SK-N-MC (cell line): ENCODE results near the gene DENND4C.

ENCODE experiments used
- DNase-seq: peaks from one replicate; pipeline ENCODE4 v3.0.0-alpha.2; 2011; ENCODE audit warnings: low read depth, low spot score
- H3K27ac ChIP-seq: fragments of 200-600 bp; sonication (generic); 2 replicates; pipeline ENCODE4 v1.5.1; 2016; ENCODE audit warnings: mixed run types
- H3K36me3 ChIP-seq: fragments of 200-600 bp; sonication (generic); 2 replicates; pipeline ENCODE4 v1.6.1; 2017; ENCODE audit warnings: antibody characterized with exemption, low read length, mixed read lengths; ENCODE audit not compliant: insufficient read depth
- H3K4me3 ChIP-seq: fragments of 200-600 bp; sonication (generic); 2 replicates; pipeline ENCODE4 v1.5.1; 2016
- H3K9ac ChIP-seq: fragments of 200-600 bp; sonication (generic); 2 replicates; pipeline ENCODE4 v1.8.0; 2017; ENCODE audit warnings: mixed run types, mixed read lengths; ENCODE audit not compliant: insufficient read length
- H3K9me3 ChIP-seq: fragments of 200-600 bp; sonication (generic); 2 replicates; pipeline ENCODE4 v1.6.1; 2017; ENCODE audit warnings: low read depth, mild to moderate bottlenecking, antibody characterized with exemption, low read length, moderate library complexity, mixed read lengths
- EZH2 ChIP-seq: fragments of 200-600 bp; sonication (generic); IDR thresholded peaks from one replicate; pipeline ENCODE4 v1.6.1; 2017; ENCODE audit warnings: antibody characterized with exemption
- FOXP2 ChIP-seq: optimal IDR thresholded peaks from 2 replicates; pipeline ENCODE3; 2011; ENCODE audit warnings: mild to moderate bottlenecking, moderate library complexity; ENCODE audit not compliant: insufficient read depth; ENCODE audit errors: extremely low read length, control extremely low read depth
- POLR2AphosphoS5 ChIP-seq: IDR thresholded peaks from 2 replicates; pipeline ENCODE4 v1.6.1; 2012; ENCODE audit warnings: mild to moderate bottlenecking, low read depth, low read length, borderline replicate concordance

Gene DENND4C

DNA sequence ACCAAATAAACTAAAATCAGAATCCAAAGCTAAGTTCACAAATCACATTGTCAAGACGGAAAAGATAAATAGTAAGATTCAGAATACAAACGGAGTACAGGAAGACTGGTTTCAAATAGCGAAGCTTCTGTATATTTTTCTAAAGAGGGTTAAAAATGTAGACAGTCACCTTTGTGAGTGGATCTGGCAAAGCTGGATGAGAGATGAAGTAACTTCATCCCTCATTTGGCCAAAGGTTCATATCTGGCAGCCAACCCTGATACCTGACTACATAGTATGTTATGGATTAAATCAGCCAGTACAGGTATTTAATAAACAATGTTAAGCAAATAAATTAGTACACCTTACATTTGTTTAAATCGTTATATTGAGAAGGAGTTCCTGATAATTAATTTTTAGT lies 21.3 kb upstream of the DENND4C start:
- no peak overlapping the region for H3K4me3 ChIP-seq
- TF ChIP-seq FOXP2, result no peak
- no peak for TF ChIP-seq POLR2AphosphoS5
- TF ChIP-seq EZH2, result no peak
- no peak overlapping the region for H3K27ac ChIP-seq
- no peak for DNase-seq
- no peaks in the 10 kb centered on the region for H3K36me3 ChIP-seq
- no peaks in the 10 kb centered on the region for H3K9me3 ChIP-seq
- no peak overlapping the region for H3K9ac ChIP-seq

- Histone ChIP-seq H3K27ac (no peak overlapping the region), H3K4me3 (no peak overlapping the region), H3K9ac (no peak overlapping the region), H3K9me3 (no peaks in the 10 kb centered on the region), H3K36me3 (no peaks in the 10 kb centered on the region)
- TF ChIP-seq FOXP2 (no peak), POLR2AphosphoS5 (no peak), EZH2 (no peak)
- DNase-seq, result no peak
Measured at GRCh38 chr9:19213823-19214222, 16.7 kb upstream of the DENND4C start.

GRCh38 chr9:19216466-19216865 lies 14.0 kb upstream of the DENND4C start:
- H3K9me3 ChIP-seq, result no peaks in the 10 kb centered on the region
- H3K36me3 ChIP-seq, result no peaks in the 10 kb centered on the region
- H3K27ac ChIP-seq, result no peak overlapping the region
- H3K4me3 ChIP-seq, result no peak overlapping the region
- H3K9ac ChIP-seq, result no peak overlapping the region
- DNase-seq, result no peak
- TF ChIP-seq FOXP2 (no peak), EZH2 (no peak), POLR2AphosphoS5 (no peak)

- H3K9ac ChIP-seq, result no peak overlapping the region
- H3K9me3 ChIP-seq, result no peaks in the 10 kb centered on the region
- no peak overlapping the region for H3K27ac ChIP-seq
- H3K4me3 ChIP-seq, result no peak overlapping the region
- no peak for TF ChIP-seq EZH2
- no peak for TF ChIP-seq POLR2AphosphoS5
- TF ChIP-seq FOXP2, result no peak
- no peaks in the 10 kb centered on the region for H3K36me3 ChIP-seq
- DNase-seq, result no peak
Measured at GRCh38 chr9:19221326-19221725, 9.2 kb upstream of the DENND4C start.

DNA sequence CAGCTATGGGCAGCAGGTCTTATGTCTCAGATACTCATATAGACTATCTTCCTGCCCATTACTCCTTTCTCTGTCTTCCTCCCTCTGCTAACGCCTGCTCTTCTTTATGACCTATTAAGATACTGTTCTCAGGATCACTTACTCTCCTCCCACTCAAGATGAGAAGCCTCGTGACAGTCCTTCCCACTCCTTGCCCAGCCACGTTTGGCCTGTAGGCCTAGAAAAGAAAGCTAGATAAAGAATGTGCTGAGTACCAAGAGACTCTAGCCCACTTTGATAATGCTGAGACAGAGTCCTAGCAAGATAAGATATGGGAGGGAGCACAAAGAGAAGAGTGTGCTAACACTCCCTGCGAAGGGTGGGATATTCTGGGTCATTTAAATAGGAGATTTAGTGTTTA lies 6.8 kb upstream of the DENND4C start:
- H3K4me3 ChIP-seq, result no peak overlapping the region
- TF ChIP-seq EZH2 (no peak), POLR2AphosphoS5 (no peak), FOXP2 (no peak)
- DNase-seq, result no peak
- no peak overlapping the region for H3K27ac ChIP-seq
- no peaks in the 10 kb centered on the region for H3K36me3 ChIP-seq
- no peaks in the 10 kb centered on the region for H3K9me3 ChIP-seq
- no peak overlapping the region for H3K9ac ChIP-seq

- H3K4me3 ChIP-seq, result no peak overlapping the region
- TF ChIP-seq POLR2AphosphoS5 (no peak), FOXP2 (no peak), EZH2 (no peak)
- no peaks in the 10 kb centered on the region for H3K9me3 ChIP-seq
- no peak overlapping the region for H3K9ac ChIP-seq
- DNase-seq, result no peak
- no peaks in the 10 kb centered on the region for H3K36me3 ChIP-seq
- no peak overlapping the region for H3K27ac ChIP-seq
Measured at GRCh38 chr9:19224563-19224962, 5.9 kb upstream of the DENND4C start.

GRCh38 chr9:19229595-19230354 lies 718 bp upstream of the DENND4C start:
- H3K36me3 ChIP-seq, result no peaks in the 10 kb centered on the region

DNA sequence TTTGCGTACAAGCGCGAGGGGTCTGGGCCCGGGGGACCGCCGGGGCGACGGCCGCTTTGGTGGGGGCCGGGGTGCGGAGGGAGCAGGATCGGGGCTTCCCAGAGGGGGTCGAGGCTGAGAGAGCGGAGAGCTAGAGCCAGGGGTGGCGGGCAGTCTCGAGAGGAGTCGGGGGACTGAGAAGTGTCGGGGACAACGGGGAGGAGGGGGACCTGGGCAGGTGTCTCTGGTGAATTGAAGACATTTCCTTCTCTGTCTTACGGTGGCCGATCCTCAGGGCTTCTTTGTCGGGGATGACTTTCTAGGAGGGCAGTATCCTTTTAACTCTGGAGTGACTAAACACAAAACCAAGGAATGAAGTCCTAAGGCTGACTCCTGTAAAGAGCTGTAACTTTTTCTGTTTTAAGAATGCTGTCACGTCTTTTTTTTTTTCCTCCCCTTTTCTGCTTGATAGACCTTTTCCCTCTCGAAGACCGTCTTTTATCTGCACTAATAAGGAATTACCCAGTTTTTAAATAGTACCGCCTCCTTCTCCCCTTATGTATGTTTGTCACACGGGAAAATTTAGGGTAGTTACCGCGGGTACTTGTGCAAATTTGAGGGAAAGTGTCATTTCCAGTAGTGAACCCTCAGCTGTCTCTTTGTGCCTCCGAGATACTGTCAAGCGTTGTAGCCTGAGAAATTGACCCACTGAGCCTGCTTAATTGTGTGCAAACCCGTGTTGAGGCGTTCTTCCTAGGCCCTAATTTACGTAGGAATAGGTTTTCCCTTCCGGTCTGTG lies 822 bp downstream of the DENND4C start:
- Histone ChIP-seq H3K36me3 (no peaks in the 10 kb centered on the region), H3K9ac (peak overlapping the region; percentile 86), H3K27ac (peak overlapping the region; percentile 65; the same call in 1 of the 2 replicates), H3K4me3 (peak overlapping the region; percentile 79), H3K9me3 (no peaks in the 10 kb centered on the region)
- DNase-seq, result no peak
- no peak for TF ChIP-seq FOXP2
- TF ChIP-seq POLR2AphosphoS5, result no peak
- TF ChIP-seq EZH2, result no peak

More at GRCh38 chr9:19229595-19230354, 718 bp upstream of the DENND4C start:
- Histone ChIP-seq H3K9me3 (no peaks in the 10 kb centered on the region), H3K27ac (0 out of 2 replicates have a peak overlapping the region, but pooled peaks have one; percentile 56), H3K9ac (peak overlapping the region; percentile 37), H3K4me3 (peak overlapping the region; percentile 79)
- DNase-seq, result no peak
- TF ChIP-seq EZH2, result no peak
- TF ChIP-seq POLR2AphosphoS5, result peak; percentile 71; the same call in 1 of the 2 replicates
- TF ChIP-seq FOXP2, result peak; percentile 65
